H1 (cell line): ENCODE results near the gene TRAIP. TPM values are rescaled to one million over a fixed set of nuclear protein-coding genes. Genes with fewer than 3 reads are reported as not detected.

ENCODE experiments used
- CTCF ChIA-PET: fragments of 300-600 bp; sonication (Branson Sonifier 250); formaldehyde crosslinking; loops from one replicate; lab custom pipeline; 2021; ENCODE audit not compliant: partially characterized antibody; lab: Charles Lee
- POLR2A ChIA-PET: fragments of 300-600 bp; sonication (Branson Sonifier 250); formaldehyde crosslinking; loops from one replicate; lab custom pipeline; 2021; ENCODE audit warnings: inconsistent platforms; ENCODE audit not compliant: partially characterized antibody; lab: Charles Lee
- DNase-seq, 2 experiments: peaks; one replicate each; pipeline versions ENCODE4 v3.0.0 to v3.0.0-alpha.2; 2010 to 2022; ENCODE audit warnings: low spot score in 2 of 2, low read depth in 1 of 2, mixed read lengths in 1 of 2
- FAIRE-seq: peaks from 2 replicates; lab custom pipeline; 2011; peaks lifted over from hg19 to GRCh38; lab: Jason Lieb, UNC
- H2AFZ ChIP-seq: 2 replicates; pipeline ENCODE4 v1.8.1; 2012; ENCODE audit warnings: low read length, inconsistent platforms
- H2AK5ac ChIP-seq: 2 replicates; pipeline ENCODE4 v1.6.1; 2013; ENCODE audit warnings: low read depth, low read length
- H2BK120ac ChIP-seq: replicated peaks from 2 replicates; pipeline ENCODE3; 2013; ENCODE audit warnings: low read depth, low read length, inconsistent platforms
- H2BK12ac ChIP-seq: 2 replicates; pipeline ENCODE4 v1.6.1; 2013; ENCODE audit warnings: low read depth, low read length
- H2BK15ac ChIP-seq: 2 replicates; pipeline ENCODE4 v1.6.1; 2013; ENCODE audit warnings: low read length
- H2BK20ac ChIP-seq: 2 replicates; pipeline ENCODE4 v1.6.1; 2013; ENCODE audit warnings: low read length
- H2BK5ac ChIP-seq: 2 replicates; pipeline ENCODE4 v1.6.1; 2013; ENCODE audit warnings: low read depth, low read length
- H3K14ac ChIP-seq: 2 replicates; pipeline ENCODE4 v1.6.1; 2013; ENCODE audit warnings: inconsistent platforms; ENCODE audit not compliant: insufficient read length
- H3K18ac ChIP-seq: 2 replicates; pipeline ENCODE4 v1.6.1; 2013; ENCODE audit warnings: low read length; ENCODE audit errors: extremely low read depth
- H3K23ac ChIP-seq: 2 replicates; pipeline ENCODE4 v1.6.1; 2013; ENCODE audit warnings: inconsistent platforms; ENCODE audit not compliant: insufficient read length
- H3K23me2 ChIP-seq: 2 replicates; pipeline ENCODE4 v1.6.1; 2013; ENCODE audit warnings: low read depth, low read length
- H3K27ac ChIP-seq: 2 replicates; pipeline ENCODE4 v1.6.1; 2011; ENCODE audit warnings: low read depth, low read length, inconsistent platforms
- H3K27me3 ChIP-seq, 4 experiments: replicated peaks in 1 of 4; 1 replicate in 1 of 4; 2 replicates in 3 of 4; pipeline versions ENCODE4 v1.6.1 to v1.8.1; 2011 to 2013; ENCODE audit warnings: low read length in 3 of 4, mild to moderate bottlenecking in 3 of 4, inconsistent platforms in 2 of 4, mixed read lengths in 2 of 4, moderate library complexity in 1 of 4; ENCODE audit not compliant: control insufficient read depth in 3 of 4, insufficient read depth in 3 of 4; ENCODE audit errors: extremely low read depth in 1 of 4
- H3K36me3 ChIP-seq, 4 experiments: 2 replicates each; pipeline versions ENCODE4 v1.6.1 to v1.8.1; 2011 to 2013; ENCODE audit warnings: mild to moderate bottlenecking in 4 of 4, low read length in 3 of 4, moderate library complexity in 2 of 4, control low read depth in 1 of 4, inconsistent platforms in 1 of 4; ENCODE audit not compliant: insufficient read depth in 4 of 4, control insufficient read depth in 2 of 4
- H3K4ac ChIP-seq: replicated peaks from 2 replicates; pipeline ENCODE3; 2013; ENCODE audit warnings: low read length, low read depth, mixed read lengths, inconsistent platforms; ENCODE audit not compliant: insufficient read length
- H3K4me1 ChIP-seq, 4 experiments: replicated peaks in 1 of 4; 1 replicate in 1 of 4; 2 replicates in 3 of 4; pipeline versions ENCODE4 v1.6.1 to v1.8.1; 2011 to 2013; ENCODE audit warnings: low read length in 3 of 4, inconsistent platforms in 2 of 4, mixed read lengths in 1 of 4; ENCODE audit not compliant: insufficient read depth in 4 of 4, control insufficient read depth in 3 of 4
- H3K4me2 ChIP-seq, 2 experiments: 2 replicates each; pipeline versions ENCODE4 v1.6.1 to v1.8.1; 2011 to 2013; ENCODE audit warnings: low read depth in 2 of 2, low read length in 2 of 2, control low read depth in 1 of 2, inconsistent platforms in 1 of 2, mild to moderate bottlenecking in 1 of 2; ENCODE audit not compliant: insufficient read depth in 1 of 2
- H3K4me3 ChIP-seq, 4 experiments: fragments of 200-600, 300-600 bp in 1 of 4; sonication (generic), shearing (Covaris generic), sonication (Bioruptor Twin) in 1 of 4; 2 replicates each; pipeline versions ENCODE4 v1.5.1 to v1.8.1; 2011 to 2016; ENCODE audit warnings: low read length in 4 of 4, low read depth in 3 of 4, control low read depth in 2 of 4, inconsistent platforms in 2 of 4, mild to moderate bottlenecking in 2 of 4, mixed read lengths in 1 of 4, moderate library complexity in 1 of 4; ENCODE audit not compliant: insufficient read depth in 2 of 4; ENCODE audit errors: extremely low read depth in 1 of 4
- H3K56ac ChIP-seq: replicated peaks from 2 replicates; pipeline ENCODE3; 2013; ENCODE audit warnings: low read depth, mild to moderate bottlenecking, mixed read lengths, low read length, inconsistent platforms; ENCODE audit not compliant: insufficient read length
- H3K79me1 ChIP-seq: 2 replicates; pipeline ENCODE4 v1.6.1; 2013; ENCODE audit warnings: low read depth, low read length, control low read depth
- H3K79me2 ChIP-seq, 2 experiments: 2 replicates each; pipeline versions ENCODE4 v1.6.1 to v1.8.1; 2012 to 2013; ENCODE audit warnings: low read length in 2 of 2, mild to moderate bottlenecking in 2 of 2, inconsistent platforms in 1 of 2; ENCODE audit not compliant: insufficient read depth in 2 of 2, control insufficient read depth in 1 of 2
- H3K9ac ChIP-seq, 4 experiments: replicated peaks in 1 of 4; 1 replicate in 1 of 4; 2 replicates in 3 of 4; pipeline versions ENCODE4 v1.6.1 to v1.8.1; 2011 to 2013; ENCODE audit warnings: low read depth in 3 of 4, low read length in 3 of 4, control low read depth in 2 of 4, mild to moderate bottlenecking in 2 of 4, moderate library complexity in 2 of 4, inconsistent platforms in 1 of 4; ENCODE audit errors: extremely low read depth in 1 of 4
- H3K9me3 ChIP-seq, 2 experiments: 2 replicates each; pipeline versions ENCODE4 v1.6.1 to v1.8.1; 2012 to 2013; ENCODE audit warnings: mild to moderate bottlenecking in 2 of 2, moderate library complexity in 2 of 2, control low read depth in 1 of 2, inconsistent platforms in 1 of 2, low read depth in 1 of 2, low read length in 1 of 2, mixed read lengths in 1 of 2; ENCODE audit not compliant: insufficient read depth in 2 of 2
- H4K20me1 ChIP-seq, 2 experiments: replicated peaks in 1 of 2; 2 replicates each; pipeline versions ENCODE3 to v1.8.1; 2011 to 2013; ENCODE audit warnings: inconsistent platforms in 2 of 2, low read length in 2 of 2, mild to moderate bottlenecking in 1 of 2; ENCODE audit not compliant: insufficient read depth in 2 of 2, control insufficient read depth in 1 of 2
- H4K5ac ChIP-seq: 2 replicates; pipeline ENCODE4 v1.6.1; 2013; ENCODE audit warnings: low read length, low read depth, mixed read lengths, inconsistent platforms; ENCODE audit not compliant: insufficient read length
- H4K8ac ChIP-seq: 2 replicates; pipeline ENCODE4 v1.8.0; 2013; ENCODE audit warnings: mild to moderate bottlenecking, moderate library complexity, low read length, inconsistent platforms; ENCODE audit not compliant: insufficient read depth; ENCODE audit errors: extremely low read depth
- H4K91ac ChIP-seq: replicated peaks from 2 replicates; pipeline ENCODE3; 2013; ENCODE audit warnings: low read length, mixed read lengths, inconsistent platforms; ENCODE audit not compliant: insufficient read length
- BCL11A ChIP-seq, 2 experiments: IDR thresholded peaks; one replicate each; pipeline ENCODE4 v1.6.1; 2011; ENCODE audit warnings: low read depth in 2 of 2, low read length in 2 of 2, mild to moderate bottlenecking in 2 of 2
- BRCA1 ChIP-seq: IDR thresholded peaks from 2 replicates; pipeline ENCODE4 v1.6.1; 2012; ENCODE audit warnings: low read depth, low read length, improper control_type of control experiment
- CHD1 ChIP-seq: IDR thresholded peaks from 2 replicates; pipeline ENCODE4 v1.6.1; 2012; ENCODE audit warnings: low read depth, low read length, improper control_type of control experiment
- HDAC2 ChIP-seq, 2 experiments: fragments of 300-600 bp in 1 of 2; sonication (generic) in 1 of 2; IDR thresholded peaks; 2 replicates each; pipeline ENCODE4 v1.6.1; 2011 to 2012; ENCODE audit warnings: low read depth in 2 of 2, low read length in 2 of 2, mild to moderate bottlenecking in 2 of 2, moderate library complexity in 2 of 2, borderline replicate concordance in 1 of 2, inconsistent platforms in 1 of 2
- KDM4A ChIP-seq: IDR thresholded peaks from one replicate; pipeline ENCODE4 v1.7.1; 2012; ENCODE audit warnings: low read depth, mild to moderate bottlenecking, moderate library complexity, low read length, inconsistent platforms; ENCODE audit not compliant: severe bottlenecking
- RAD21 ChIP-seq, 2 experiments: IDR thresholded peaks in 1 of 2; conservative IDR thresholded peaks in 1 of 2; 2 replicates each; pipeline ENCODE4 v1.6.1; 2011; ENCODE audit warnings: low read depth in 2 of 2, low read length in 2 of 2, improper control_type of control experiment in 1 of 2, inconsistent platforms in 1 of 2, mild to moderate bottlenecking in 1 of 2, moderate library complexity in 1 of 2
- SAP30 ChIP-seq: fragments of 300-600 bp; sonication (generic); IDR thresholded peaks from 2 replicates; pipeline ENCODE4 v1.7.1; 2012; ENCODE audit warnings: low read length, moderate library complexity, mild to moderate bottlenecking, inconsistent platforms; ENCODE audit not compliant: insufficient read depth, insufficient replicate concordance
- TEAD4 ChIP-seq: IDR thresholded peaks from 2 replicates; pipeline ENCODE4 v1.6.1; 2012; ENCODE audit warnings: low read depth, low read length, inconsistent platforms, mixed read lengths
- USF2 ChIP-seq: IDR thresholded peaks from 2 replicates; pipeline ENCODE4 v1.6.1; 2011; ENCODE audit warnings: low read length, improper control_type of control experiment
- WGBS, 2 experiments: shearing (Covaris generic) in 1 of 2; methylation state at CpG; one replicate each; pipeline versions ENCODE4 v1.1.6 to v1.1.7; 2013 to 2015; ENCODE audit warnings: low lambda C conversion rate in 2 of 2, mixed read lengths in 2 of 2, inconsistent platforms in 1 of 2, low coverage in 1 of 2, missing lambda C conversion rate in 1 of 2; ENCODE audit not compliant: insufficient replicate concordance in 2 of 2, insufficient coverage in 1 of 2, insufficient read length in 1 of 2; ENCODE audit errors: extremely low coverage in 1 of 2, missing lambda C conversion rate in 1 of 2; 5-methylcytosine and 5-hydroxymethylcytosine counted together
- polyA plus RNA-seq, 7 experiments: library from polyadenylated mRNA; depleted of rRNA in 3 of 7; stranded (reverse) in 5 of 7; unstranded in 2 of 7; fragments of >200 nt in 5 of 7; fragments of 200-250 nt in 2 of 7; gene quantifications; 1 replicate in 5 of 7; 2 replicates in 1 of 7; 4 replicates in 1 of 7; pipeline versions ENCODE4 v1.2.1 to v1.2.3, GENCODE V29; 2011 to 2013; ENCODE audit warnings: missing spikeins in 2 of 7, mixed read lengths in 2 of 7
- total RNA-seq: library from RNA; stranded (reverse); fragmentation: NEBNext Ultra II Directional; extraction: Animal tissue kit (Norgen Biotek cat#: 25700); gene quantifications from 2 replicates; pipeline ENCODE4 v1.2.1, GENCODE V29; 2021
- TF ChIP-seq, protein P1 (sequence below): IDR thresholded peaks from 2 replicates; pipeline ENCODE4 v1.6.1; 2012; ENCODE audit warnings: inconsistent platforms

Gene TRAIP
- total and polyA plus RNA-seq, 2 of the 8 experiments (the other 6 are each of a cell fraction or from before 2014, with no cell fraction given) = 27.7 to 28.1 TPM

- H3K4me2 ChIP-seq = no peak overlapping the region
- DNase-seq (no peak), FAIRE-seq (no peak)
- H2BK12ac ChIP-seq = no peak overlapping the region
- no peaks in the 10 kb centered on the region for H3K36me3 ChIP-seq
- no peak overlapping the region for H4K8ac ChIP-seq
- peaks cover 7% of the 10 kb centered on the region; the same call in 1 of the 2 replicates for H3K79me1 ChIP-seq
- no peak overlapping the region for H4K91ac ChIP-seq
- H2AFZ ChIP-seq = no peak overlapping the region
- peaks cover 0 to 5% (median 3%) of the 10 kb centered on the region in 4 experiments; a peak in 3 of 7 replicates for H3K27me3 ChIP-seq
- H3K23ac ChIP-seq = no peak overlapping the region
- H4K5ac ChIP-seq = no peak overlapping the region
- H3K14ac ChIP-seq = no peak overlapping the region
- no peak overlapping the region for H2BK15ac ChIP-seq
- no peak overlapping the region for H2BK120ac ChIP-seq
- H3K18ac ChIP-seq = no peak overlapping the region
- WGBS, 2 experiments = 88% methylated on average over 4 of the region's 4 CpGs; no CpG with 5 or more reads in 1 of the 2 experiments
- peaks cover 11 to 19% (median 14%) of the 10 kb centered on the region in 4 experiments for H3K4me1 ChIP-seq
- no peak overlapping the region for H3K27ac ChIP-seq
- ChIA-PET POLR2A (interaction anchor here (1.1 to 16.1 kb wide), 4 partner anchors 5 to 154 kb away, joined by 3 to 149 read pairs (median 78); partner anchors contain the start of gene CAMKV), CTCF (interaction anchor here (1.4 to 11.7 kb wide), 6 partner anchors 8 to 171 kb away, joined by 4 to 89 read pairs (median 14); no protein-coding TSS in a partner anchor)
- H3K4ac ChIP-seq = no peak overlapping the region
- H2AK5ac ChIP-seq = no peak overlapping the region
- H3K9me3 ChIP-seq = no peaks in the 10 kb centered on the region
- H2BK5ac ChIP-seq = no peak overlapping the region
- peaks cover 0 to 4% of the 10 kb centered on the region in 2 experiments for H4K20me1 ChIP-seq
- no peak overlapping the region for H2BK20ac ChIP-seq
- H3K23me2 ChIP-seq = peaks cover 13% of the 10 kb centered on the region; the same call in 1 of the 2 replicates
- no peak overlapping the region for H3K9ac ChIP-seq
- peaks cover 0 to 10% of the 10 kb centered on the region in 2 experiments; a peak in 2 of 4 replicates for H3K79me2 ChIP-seq
- H3K56ac ChIP-seq = no peak overlapping the region
- H3K4me3 ChIP-seq = no peak overlapping the region
- TF ChIP-seq SAP30 (no peak), BCL11A (IDR thresholded peaks at IDR 0.05; ENCODE audit: low read depth in 2 of 2, low read length in 2 of 2) (no peak), USF2 (no peak), CHD1 (no peak), TEAD4 (no peak), KDM4A (no peak), HDAC2 (IDR thresholded peaks at IDR 0.05; ENCODE audit: borderline replicate concordance in 1 of 2, low read depth in 2 of 2, low read length in 2 of 2) (no peak), BRCA1 (no peak), RAD21 (IDR thresholded peaks at IDR 0.05 in 1 of 2, conservative IDR thresholded peaks at IDR 0.05 in 1 of 2; ENCODE audit: low read depth in 2 of 2, low read length in 2 of 2) (no peak)
- TF ChIP-seq, protein P1, sequence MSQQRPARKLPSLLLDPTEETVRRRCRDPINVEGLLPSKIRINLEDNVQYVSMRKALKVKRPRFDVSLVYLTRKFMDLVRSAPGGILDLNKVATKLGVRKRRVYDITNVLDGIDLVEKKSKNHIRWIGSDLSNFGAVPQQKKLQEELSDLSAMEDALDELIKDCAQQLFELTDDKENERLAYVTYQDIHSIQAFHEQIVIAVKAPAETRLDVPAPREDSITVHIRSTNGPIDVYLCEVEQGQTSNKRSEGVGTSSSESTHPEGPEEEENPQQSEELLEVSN = no peak
Measured at GRCh38 chr3:49872801-49873281, 16.5 kb upstream of the TRAIP start.
